Gastrocnemius medialis (tissue), 4 donors: ENCODE data around the gene RIN1.

Experiments
- POLR2A ChIP-seq, 2 donors: fragments of 450-650 bp; IDR thresholded peaks; one replicate each; pipeline ENCODE4 v1.6.1; 2017; ENCODE audit warnings: antibody characterized with exemption in 2 of 2, mild to moderate bottlenecking in 2 of 2, moderate library complexity in 2 of 2
- TF ChIP-seq, protein P1 (sequence below), 5 experiments: fragments of 450-650 bp in 3 of 5; fragments of 200-600 bp in 2 of 5; sonication (generic) in 2 of 5; IDR thresholded peaks in 4 of 5; conservative IDR thresholded peaks in 1 of 5; 1 replicate in 4 of 5; 2 replicates in 1 of 5; pipeline ENCODE4 v1.5.1; 2016 to 2019; ENCODE audit warnings: antibody characterized with exemption in 5 of 5, mild to moderate bottlenecking in 3 of 5, moderate library complexity in 3 of 5

DNA sequence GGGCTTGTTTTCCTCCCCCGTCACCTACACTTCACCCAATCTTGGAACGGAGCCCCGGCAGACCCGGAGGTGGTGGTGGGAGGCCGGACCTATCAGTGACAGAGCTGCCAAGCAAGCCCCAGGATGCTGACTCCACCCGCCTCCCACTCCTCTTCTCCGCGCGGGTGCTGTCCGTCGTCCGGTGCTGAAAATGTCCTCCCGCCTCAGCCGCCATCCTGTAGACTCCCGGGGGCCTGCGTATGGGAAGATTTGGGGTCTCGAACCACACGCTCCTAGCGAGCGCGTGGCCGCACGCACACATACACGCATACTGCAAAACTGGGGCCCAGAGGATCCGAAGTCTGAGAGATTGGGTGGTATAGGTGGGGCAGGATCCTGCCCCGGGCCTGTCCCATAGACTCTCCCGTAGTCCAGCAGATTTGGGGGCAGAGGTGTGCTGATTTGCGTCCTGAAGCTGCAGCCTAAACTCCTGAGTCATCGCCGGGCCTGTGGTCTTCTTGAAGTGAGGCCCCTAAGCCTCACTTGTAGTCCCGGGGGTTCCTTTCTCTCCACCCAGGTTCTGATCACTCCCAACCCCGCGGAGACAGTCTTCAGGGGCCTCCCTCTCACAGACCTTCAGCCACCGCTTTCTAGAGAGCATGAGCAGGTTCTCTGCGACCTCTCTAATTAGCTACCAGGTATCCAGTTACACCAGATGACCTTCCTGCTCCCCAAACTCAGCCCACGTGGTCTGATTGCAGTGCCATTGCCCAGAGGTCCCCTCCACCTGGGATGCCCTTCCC lies 46.5 kb downstream of the RIN1 start:
- TF ChIP-seq, protein P1, sequence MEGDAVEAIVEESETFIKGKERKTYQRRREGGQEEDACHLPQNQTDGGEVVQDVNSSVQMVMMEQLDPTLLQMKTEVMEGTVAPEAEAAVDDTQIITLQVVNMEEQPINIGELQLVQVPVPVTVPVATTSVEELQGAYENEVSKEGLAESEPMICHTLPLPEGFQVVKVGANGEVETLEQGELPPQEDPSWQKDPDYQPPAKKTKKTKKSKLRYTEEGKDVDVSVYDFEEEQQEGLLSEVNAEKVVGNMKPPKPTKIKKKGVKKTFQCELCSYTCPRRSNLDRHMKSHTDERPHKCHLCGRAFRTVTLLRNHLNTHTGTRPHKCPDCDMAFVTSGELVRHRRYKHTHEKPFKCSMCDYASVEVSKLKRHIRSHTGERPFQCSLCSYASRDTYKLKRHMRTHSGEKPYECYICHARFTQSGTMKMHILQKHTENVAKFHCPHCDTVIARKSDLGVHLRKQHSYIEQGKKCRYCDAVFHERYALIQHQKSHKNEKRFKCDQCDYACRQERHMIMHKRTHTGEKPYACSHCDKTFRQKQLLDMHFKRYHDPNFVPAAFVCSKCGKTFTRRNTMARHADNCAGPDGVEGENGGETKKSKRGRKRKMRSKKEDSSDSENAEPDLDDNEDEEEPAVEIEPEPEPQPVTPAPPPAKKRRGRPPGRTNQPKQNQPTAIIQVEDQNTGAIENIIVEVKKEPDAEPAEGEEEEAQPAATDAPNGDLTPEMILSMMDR (IDR thresholded peaks at IDR 0.05 in 4 of 5, conservative IDR thresholded peaks at IDR 0.05 in 1 of 5) = no peak
- TF ChIP-seq POLR2A (IDR thresholded peaks at IDR 0.05) = no peak
